Transverse colon (tissue), 4 donors: Measurements from ENCODE around the gene KLHL10. TPM values are rescaled to one million over a fixed set of nuclear protein-coding genes. Genes with fewer than 3 reads are reported as not detected.
"Not testable (repeated sequence)": the region's sequence is repeated elsewhere in the genome, so short reads cannot be mapped to it uniquely, and the experiment has no call there.

ENCODE experiments used
- DNase-seq: peaks from one replicate; pipeline ENCODE4 v3.0.0-alpha.2; 2019
- H3K27ac ChIP-seq, 4 donors: fragments of 200-600 bp; sonication (generic); 2 replicates each; pipeline ENCODE4 v1.5.1; 2016 to 2018; ENCODE audit warnings: inconsistent platforms in 4 of 4
- H3K27me3 ChIP-seq: fragments of 200-600 bp; sonication (generic); 2 replicates; pipeline ENCODE4 v1.5.1; 2017; ENCODE audit warnings: inconsistent platforms
- H3K36me3 ChIP-seq, 4 donors: fragments of 200-600 bp; sonication (generic); 2 replicates each; pipeline ENCODE4 v1.5.1; 2017 to 2019; ENCODE audit warnings: inconsistent platforms in 4 of 4
- H3K4me1 ChIP-seq, 4 donors: fragments of 200-600 bp; sonication (generic); 2 replicates each; pipeline ENCODE4 v1.5.1; 2017 to 2020; ENCODE audit warnings: inconsistent platforms in 4 of 4
- H3K4me3 ChIP-seq, 4 donors: fragments of 200-600 bp; sonication (generic); 1 replicate in 1 of 4; 2 replicates in 3 of 4; pipeline versions ENCODE4 v1.5.1 to v1.6.1; 2017 to 2019; ENCODE audit warnings: inconsistent platforms in 4 of 4
- H3K9me3 ChIP-seq, 2 donors: fragments of 200-600 bp; sonication (generic); 2 replicates each; pipeline ENCODE4 v1.5.1; 2017 to 2019; ENCODE audit warnings: inconsistent platforms in 2 of 2
- EP300 ChIP-seq: sonication (generic); formaldehyde crosslinking; IDR thresholded peaks from one replicate; pipeline ENCODE4 v1.6.1; 2017; ENCODE audit warnings: antibody characterized with exemption, low read depth
- POLR2A ChIP-seq: fragments of 450-650 bp; IDR thresholded peaks from one replicate; pipeline ENCODE4 v1.6.1; 2016; ENCODE audit warnings: antibody characterized with exemption, mild to moderate bottlenecking, moderate library complexity
- POLR2AphosphoS5 ChIP-seq, 3 donors: sonication (generic); formaldehyde crosslinking; IDR thresholded peaks; one replicate each; pipeline ENCODE4 v1.6.1; 2016; ENCODE audit warnings: antibody characterized with exemption in 3 of 3
- WGBS, 2 donors: methylation state at CpG; one replicate each; pipeline ENCODE4 v1.1.5; 2018; ENCODE audit warnings: low coverage in 1 of 2; 5-methylcytosine and 5-hydroxymethylcytosine counted together
- in situ Hi-C, 4 donors: fragments of 200-750 bp; cut with MboI; loops; one replicate each; pipeline versions ENCODE4 v1.15.0 to v1.15.1; 2017; ENCODE audit warnings: low sequenced_read_pairs in 3 of 4, low pct_ligation_motif_present in 1 of 4, low pct_unique_long_range_greater_than_20kb in 1 of 4
- intact Hi-C: fragments of 100-400 bp; cut with DNase I; formaldehyde crosslinking; loops from one replicate; pipeline ENCODE4 v1.15.1; 2023; ENCODE audit warnings: low total_unique reads
- total RNA-seq, 4 donors: library from RNA; depleted of rRNA; stranded (reverse); fragments of >200 nt; gene quantifications; one replicate each; pipeline ENCODE4 v1.1.0, GENCODE V29; 2016
- TF ChIP-seq, protein P1 (sequence below), 5 experiments: fragments of 200-600 bp in 3 of 5; fragments of 450-650 bp in 2 of 5; sonication (generic) in 3 of 5; IDR thresholded peaks; 1 replicate in 2 of 5; 2 replicates in 3 of 5; pipeline ENCODE4 v1.5.1; 2016 to 2017; ENCODE audit warnings: antibody characterized with exemption in 5 of 5, inconsistent platforms in 3 of 5, mild to moderate bottlenecking in 2 of 5, moderate library complexity in 1 of 5

Gene KLHL10
- total RNA-seq, 4 donors from 2014 or later: 0.32 TPM; not detected in 3

DNA sequence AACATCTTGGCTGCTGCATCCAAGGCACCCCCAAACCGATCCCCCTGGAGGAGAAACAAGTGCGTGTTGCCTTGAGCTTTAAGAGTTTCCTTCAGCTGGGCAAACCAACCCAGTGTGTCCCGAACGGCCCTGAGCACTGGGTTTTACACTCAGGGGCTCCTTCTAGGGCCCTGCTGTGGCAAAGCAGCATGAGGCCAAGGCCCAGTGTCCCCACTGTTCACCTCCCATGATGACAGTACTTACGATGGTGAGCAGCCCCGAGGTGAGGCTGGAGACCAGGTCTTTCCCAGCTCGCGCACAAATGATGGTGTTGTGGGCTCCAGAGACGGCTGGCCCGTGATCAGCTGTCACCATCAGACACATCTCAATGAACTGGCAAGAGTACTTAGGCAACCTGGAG, 34.2 kb downstream of the KLHL10 start:
- no peak for DNase-seq
- TF ChIP-seq POLR2AphosphoS5 (IDR thresholded peaks at IDR 0.05) (no peak), EP300 (no peak), POLR2A (no peak)
- TF ChIP-seq, protein P1, sequence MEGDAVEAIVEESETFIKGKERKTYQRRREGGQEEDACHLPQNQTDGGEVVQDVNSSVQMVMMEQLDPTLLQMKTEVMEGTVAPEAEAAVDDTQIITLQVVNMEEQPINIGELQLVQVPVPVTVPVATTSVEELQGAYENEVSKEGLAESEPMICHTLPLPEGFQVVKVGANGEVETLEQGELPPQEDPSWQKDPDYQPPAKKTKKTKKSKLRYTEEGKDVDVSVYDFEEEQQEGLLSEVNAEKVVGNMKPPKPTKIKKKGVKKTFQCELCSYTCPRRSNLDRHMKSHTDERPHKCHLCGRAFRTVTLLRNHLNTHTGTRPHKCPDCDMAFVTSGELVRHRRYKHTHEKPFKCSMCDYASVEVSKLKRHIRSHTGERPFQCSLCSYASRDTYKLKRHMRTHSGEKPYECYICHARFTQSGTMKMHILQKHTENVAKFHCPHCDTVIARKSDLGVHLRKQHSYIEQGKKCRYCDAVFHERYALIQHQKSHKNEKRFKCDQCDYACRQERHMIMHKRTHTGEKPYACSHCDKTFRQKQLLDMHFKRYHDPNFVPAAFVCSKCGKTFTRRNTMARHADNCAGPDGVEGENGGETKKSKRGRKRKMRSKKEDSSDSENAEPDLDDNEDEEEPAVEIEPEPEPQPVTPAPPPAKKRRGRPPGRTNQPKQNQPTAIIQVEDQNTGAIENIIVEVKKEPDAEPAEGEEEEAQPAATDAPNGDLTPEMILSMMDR (IDR thresholded peaks at IDR 0.05): no peak
- Histone ChIP-seq H3K4me3 (no peak overlapping the region), H3K9me3 (no peaks in the 10 kb centered on the region), H3K27ac (no peak overlapping the region), H3K4me1 (no peaks in the 10 kb centered on the region), H3K36me3 (peaks cover 0 to 29% (median 12%) of the 10 kb centered on the region in 4 donors), H3K27me3 (no peaks in the 10 kb centered on the region)
- intact Hi-C loops (no loop called here), in situ Hi-C loops (no loop called here)
- WGBS, 2 donors: 97% methylated on average over 10 of the region's 10 CpGs; no CpG with 5 or more reads in 1 of the 2 donors

DNA sequence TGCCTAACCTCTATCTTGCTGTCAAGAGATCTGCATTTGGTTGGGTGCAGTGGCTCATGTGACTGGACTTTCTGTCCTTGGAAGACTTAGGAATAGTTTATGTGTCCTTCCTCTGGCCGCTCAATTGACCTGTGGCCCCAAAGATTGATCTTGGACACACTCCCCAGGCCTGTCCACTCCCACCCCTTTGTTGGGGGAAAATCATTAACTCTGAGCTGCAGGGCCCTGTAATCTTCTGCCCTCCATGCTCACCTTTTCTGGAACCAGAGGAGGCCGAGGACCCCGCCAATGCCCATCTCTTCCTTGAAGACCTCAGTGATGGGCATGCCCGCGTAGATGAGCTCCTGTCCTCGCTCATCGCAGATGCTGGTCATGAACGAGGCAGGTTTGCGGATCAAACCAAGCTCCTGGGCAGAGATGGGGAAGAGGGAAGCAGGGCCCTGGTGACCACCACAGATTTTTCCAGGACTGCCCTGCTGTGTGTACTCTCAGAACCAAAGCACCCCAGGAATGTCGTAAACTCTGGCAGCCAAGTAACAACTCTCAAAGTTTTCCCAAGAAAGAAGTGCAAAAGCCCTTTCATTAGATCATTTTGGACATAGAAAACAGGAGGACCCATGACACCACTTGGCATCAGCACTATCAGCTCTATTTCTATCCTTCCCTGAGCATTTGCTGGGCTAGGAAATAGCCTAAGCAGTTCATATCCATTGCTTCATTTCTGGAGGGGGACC, 36.1 kb downstream of the KLHL10 start:
- H3K36me3 ChIP-seq: peaks cover 0 to 42% (median 17%) of the 10 kb centered on the region in 4 donors
- H3K27ac ChIP-seq: no peak overlapping the region
- DNase-seq: no peak
- 96% methylated on average over 10 of the region's 10 CpGs; no CpG with 5 or more reads in 1 of the 2 donors for WGBS, 2 donors
- intact Hi-C loops (no loop called here), in situ Hi-C loops (no loop called here)
- no peaks in the 10 kb centered on the region for H3K27me3 ChIP-seq
- no peaks in the 10 kb centered on the region for H3K9me3 ChIP-seq
- H3K4me1 ChIP-seq: no peaks in the 10 kb centered on the region
- no peak overlapping the region for H3K4me3 ChIP-seq
- TF ChIP-seq POLR2AphosphoS5 (IDR thresholded peaks at IDR 0.05) (no peak), EP300 (no peak), POLR2A (no peak)
- TF ChIP-seq, protein P1 (IDR thresholded peaks at IDR 0.05): no peak

DNA sequence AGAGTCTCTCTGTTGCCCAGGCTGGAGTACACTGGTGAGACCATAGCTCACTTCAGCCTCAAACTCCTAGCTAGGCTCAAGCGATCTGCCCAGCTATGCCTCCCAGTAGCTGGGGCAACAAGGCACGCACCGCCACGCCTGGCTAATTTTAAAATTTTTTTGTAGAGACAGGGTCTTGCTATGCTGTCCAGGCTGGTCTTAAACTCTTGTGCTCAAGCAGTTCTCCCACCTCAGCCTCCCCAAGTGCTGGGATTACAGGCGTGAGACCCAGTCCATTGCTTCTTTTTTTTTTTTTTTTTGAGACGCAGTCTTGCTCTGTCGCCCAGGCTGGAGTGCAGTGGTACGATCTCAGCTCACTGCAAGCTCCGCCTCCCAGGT, 36.7 kb downstream of the KLHL10 start:
- H3K27ac ChIP-seq, H3K4me3 ChIP-seq, H3K9me3 ChIP-seq, DNase-seq, intact Hi-C loops, in situ Hi-C loops, H3K4me1 ChIP-seq, H3K27me3 ChIP-seq: not testable (repeated sequence)
- 94 to 100% methylated on average over 4 to 9 of the region's 9 CpGs for WGBS, 2 donors
- peaks cover 0 to 46% (median 17%) of the 10 kb centered on the region in 4 donors for H3K36me3 ChIP-seq

DNA sequence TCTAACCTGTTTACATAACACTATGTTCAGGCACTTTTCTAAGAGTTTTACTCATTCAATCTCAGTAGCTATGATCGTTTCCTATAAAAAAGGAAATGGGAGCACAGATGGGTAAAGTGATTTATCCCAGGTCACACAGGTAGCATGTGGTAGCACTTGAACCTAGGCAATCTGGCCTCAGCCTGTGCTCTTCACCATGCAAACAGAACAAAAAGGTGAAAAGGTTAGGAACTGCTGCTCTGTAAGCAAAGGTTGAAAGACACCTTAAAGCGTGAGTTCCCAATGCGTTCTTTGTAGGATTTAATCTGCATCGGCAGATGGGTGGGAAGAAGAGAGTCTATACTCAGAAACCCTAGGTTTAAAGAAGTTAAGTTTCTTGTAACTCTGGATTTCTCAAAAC, 42.5 kb downstream of the KLHL10 start:
- no peak for DNase-seq
- H3K27ac ChIP-seq: no peak overlapping the region
- intact Hi-C loops (loop anchor here (10.0 kb wide), 1 partner anchor 145 kb away; the partner anchor contains the start of gene HAP1), in situ Hi-C loops (loop anchor here in 1 of 4 donors (10.0 kb wide), 1 partner anchor 145 kb away; the partner anchor contains the start of gene HAP1)
- peaks cover 0 to 58% (median 22%) of the 10 kb centered on the region in 4 donors for H3K36me3 ChIP-seq
- no peaks in the 10 kb centered on the region for H3K27me3 ChIP-seq
- H3K4me1 ChIP-seq: no peaks in the 10 kb centered on the region
- H3K9me3 ChIP-seq: no peaks in the 10 kb centered on the region
- H3K4me3 ChIP-seq: no peak overlapping the region
- 82 to 94% methylated on average over 4 of the region's 4 CpGs for WGBS, 2 donors
- TF ChIP-seq, protein P1 (IDR thresholded peaks at IDR 0.05): no peak
- no peak for TF ChIP-seq EP300
- no peak for TF ChIP-seq POLR2A
- TF ChIP-seq POLR2AphosphoS5 (IDR thresholded peaks at IDR 0.05): no peak
